ENCODE results near the gene CRHBP.
A peak's percentile ranks its signal among the peaks of the same experiment; 100 is the strongest.
"Not testable (repeated sequence)": the region's sequence is repeated elsewhere in the genome, so short reads cannot be mapped to it uniquely, and the experiment has no call there.

Gene CRHBP

DNA sequence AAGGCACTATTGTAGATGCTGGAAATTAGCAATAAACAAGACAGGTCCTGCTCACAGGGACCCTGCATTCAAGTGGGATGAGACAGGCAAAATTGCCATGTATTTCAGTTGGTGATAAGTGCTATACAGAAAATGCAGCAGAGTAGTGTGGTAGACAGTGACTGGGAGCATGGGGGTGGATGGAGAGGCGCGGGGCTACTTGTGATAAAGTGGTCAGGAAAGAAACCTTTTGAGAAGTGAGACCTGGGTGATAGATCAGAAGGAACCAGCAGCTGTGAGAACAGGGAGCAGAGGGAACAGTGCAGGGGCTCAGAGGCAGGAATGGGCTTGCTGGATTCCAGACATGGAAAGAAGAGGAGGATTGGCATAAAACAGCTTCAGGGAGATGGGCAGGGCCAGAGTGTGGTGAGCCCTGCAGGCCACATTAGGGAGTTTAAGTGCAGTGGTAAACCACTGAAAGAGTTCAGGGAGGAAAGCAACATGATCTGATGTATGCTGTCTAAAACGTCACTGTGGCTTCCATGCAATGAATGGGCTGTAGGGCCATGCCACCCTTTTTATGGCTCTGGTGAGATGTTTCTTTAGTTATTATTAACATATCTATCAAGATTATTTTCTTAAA is 7.3 kb downstream of the CRHBP start:
- no peak for DNase-seq

DNA sequence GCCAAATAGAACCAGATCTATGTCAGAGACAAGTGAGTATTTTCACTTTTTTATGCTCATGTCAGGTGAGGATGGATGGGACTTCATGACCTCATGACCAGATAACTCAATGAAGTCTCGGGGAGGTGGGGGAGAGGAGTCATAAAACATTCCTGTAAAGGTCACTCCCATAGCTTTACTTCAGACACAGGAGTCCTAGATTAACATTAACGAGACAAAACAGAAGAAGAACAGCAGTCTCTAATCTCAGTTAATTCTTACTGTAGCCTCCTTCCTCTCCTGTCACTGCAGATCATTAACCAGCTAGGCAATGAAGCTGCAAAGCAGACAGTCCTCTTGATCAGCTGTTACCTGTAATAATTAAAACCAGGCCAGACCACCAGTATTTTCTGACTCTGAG is 11.2 kb downstream of the CRHBP start:
- no peak for DNase-seq

DNA sequence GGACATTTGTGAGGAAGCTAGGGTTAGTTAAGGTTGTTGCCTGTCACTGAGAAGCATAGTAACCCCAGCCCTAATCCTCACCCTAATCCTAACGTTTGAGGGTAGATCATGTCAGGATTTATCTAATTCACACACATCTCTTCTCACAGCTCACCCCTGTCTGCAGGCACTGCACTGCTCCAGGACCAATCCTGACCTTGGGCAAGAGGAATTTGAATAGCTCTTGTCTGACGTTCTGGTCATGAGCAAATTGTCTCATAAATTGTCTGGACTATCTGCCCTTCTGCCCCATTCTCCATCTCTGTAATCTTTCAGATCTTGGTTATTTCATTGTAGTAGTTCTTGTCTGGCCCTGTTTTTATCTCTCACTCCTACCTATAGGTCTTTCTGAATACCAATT is 18.7 kb downstream of the CRHBP start:
- no peak for DNase-seq

DNA sequence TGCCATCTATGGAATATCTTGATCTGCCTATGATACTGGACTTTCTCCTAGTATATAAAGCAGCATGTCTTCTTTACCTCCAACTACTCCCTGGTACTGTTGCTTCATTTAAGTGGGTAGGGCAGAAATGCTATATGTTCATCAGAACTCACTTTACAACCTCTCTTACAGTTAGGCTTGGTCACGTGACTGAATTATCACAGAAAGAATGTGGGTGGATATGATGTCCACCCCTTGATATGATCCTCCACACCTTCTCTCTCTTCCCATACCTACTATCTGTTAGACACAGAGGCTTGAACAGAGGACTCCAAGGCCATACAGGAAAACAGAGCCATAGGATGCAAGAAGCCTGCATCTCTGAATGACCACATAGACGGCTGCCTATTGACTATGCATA is 19.8 kb downstream of the CRHBP start:
- no peak for DNase-seq

DNA sequence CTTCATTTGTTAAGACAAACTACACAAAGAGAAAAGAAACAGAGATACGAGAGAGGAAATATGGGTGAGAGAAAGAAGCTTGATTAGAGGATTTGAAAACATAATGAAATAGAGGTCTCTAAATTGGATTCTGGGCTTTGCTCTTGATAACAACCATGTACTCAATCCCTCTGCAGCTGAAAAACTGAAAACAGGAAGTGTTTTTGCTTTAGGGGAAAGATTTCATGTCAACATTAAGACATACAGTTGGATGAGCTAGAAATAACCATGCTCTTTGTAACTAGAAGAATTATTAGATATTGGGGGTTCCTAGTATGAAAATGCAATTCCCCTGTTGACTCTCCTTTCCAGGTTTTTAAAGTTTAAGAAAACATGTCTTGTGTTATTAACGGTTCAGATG is 21.9 kb downstream of the CRHBP start:
- DNase-seq, result no peak

DNA sequence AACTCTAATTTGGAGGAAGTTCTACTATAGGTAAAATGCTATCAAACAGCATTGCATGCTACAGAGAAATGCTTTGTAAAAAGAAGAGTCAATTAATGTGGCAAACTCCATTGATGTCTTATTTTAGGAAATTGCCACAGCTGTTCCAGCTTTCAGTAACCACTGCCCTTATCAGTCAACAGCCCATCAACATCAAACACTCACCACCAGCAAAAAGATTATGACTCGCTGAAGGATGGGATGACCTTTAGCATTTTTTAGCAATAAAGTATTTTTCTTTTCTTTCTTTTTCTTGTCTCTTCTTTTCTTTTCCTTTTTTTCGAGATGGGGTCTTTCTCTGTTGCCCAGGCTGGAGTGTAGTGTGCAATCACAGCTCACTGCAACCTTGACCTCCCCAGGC is 26.0 kb downstream of the CRHBP start:
- no peak for DNase-seq

DNA sequence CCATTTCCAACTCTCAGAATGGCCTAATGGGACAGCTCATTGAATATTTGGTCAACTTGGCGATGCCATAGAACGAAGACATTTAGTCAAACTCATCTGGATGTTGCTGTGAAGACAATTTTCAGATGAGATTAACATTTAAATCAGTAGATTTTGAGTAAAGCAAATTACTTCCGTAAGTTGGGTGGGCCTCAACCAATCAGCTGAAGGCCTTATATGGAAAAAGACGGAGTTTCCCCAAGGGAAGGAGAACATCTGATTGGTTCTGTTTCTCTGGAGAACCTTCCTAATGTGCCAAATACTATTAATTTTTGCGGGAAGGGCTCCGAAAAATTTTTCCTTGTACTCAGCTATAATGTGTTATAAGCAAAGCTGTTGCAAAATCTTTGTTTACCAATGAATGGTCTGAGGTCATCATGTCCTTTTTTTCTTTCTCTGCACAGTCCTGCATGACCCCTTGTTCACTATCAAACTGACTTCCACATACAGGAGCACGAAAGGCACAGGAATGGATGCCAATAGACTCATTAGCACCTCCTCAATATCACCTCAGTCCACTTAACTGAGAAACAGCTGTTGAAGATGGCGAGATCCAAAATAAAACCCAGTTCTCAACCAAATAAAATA is 27.8 kb downstream of the CRHBP start:
- DNase-seq, result no peak

DNA sequence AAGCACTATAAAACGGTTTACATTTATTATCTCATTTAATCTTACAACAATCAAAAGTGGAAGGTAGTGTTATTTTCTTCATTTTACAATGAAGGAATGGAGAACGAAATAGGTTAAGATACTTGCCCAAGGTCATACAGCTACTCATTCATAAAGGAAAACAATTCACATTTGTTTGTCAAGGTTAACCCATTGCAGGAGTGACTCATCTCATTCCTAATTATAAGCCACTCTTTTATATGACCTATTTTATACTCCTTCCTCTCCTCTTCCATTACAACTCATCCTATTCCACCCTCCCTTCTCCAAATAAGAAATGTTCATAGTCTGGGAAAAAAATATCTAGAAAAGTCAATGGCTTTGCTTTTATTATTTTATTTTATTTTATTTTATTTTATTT is 29.6 kb downstream of the CRHBP start:
- DNase-seq, result no peak

DNA sequence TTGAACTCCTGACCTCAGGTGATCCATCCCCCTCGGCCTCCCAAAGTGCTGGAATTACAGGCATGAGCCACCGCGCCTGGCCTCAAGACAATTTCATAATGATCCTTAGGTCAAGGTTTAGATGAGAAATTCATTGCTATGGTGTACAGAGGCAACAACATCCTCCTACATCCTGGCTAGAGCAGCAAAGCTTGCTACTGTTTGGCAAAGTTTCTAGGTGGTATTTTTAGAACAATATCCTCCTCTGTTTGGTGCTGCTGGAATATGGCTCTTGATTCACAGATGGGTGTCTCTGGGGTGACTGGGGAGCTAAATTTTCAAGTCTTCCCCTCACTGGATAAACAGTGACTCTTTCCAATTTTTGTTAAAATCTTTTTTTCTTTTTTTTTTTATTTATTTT is 30.6 kb downstream of the CRHBP start:
- DNase-seq, result no peak

DNA sequence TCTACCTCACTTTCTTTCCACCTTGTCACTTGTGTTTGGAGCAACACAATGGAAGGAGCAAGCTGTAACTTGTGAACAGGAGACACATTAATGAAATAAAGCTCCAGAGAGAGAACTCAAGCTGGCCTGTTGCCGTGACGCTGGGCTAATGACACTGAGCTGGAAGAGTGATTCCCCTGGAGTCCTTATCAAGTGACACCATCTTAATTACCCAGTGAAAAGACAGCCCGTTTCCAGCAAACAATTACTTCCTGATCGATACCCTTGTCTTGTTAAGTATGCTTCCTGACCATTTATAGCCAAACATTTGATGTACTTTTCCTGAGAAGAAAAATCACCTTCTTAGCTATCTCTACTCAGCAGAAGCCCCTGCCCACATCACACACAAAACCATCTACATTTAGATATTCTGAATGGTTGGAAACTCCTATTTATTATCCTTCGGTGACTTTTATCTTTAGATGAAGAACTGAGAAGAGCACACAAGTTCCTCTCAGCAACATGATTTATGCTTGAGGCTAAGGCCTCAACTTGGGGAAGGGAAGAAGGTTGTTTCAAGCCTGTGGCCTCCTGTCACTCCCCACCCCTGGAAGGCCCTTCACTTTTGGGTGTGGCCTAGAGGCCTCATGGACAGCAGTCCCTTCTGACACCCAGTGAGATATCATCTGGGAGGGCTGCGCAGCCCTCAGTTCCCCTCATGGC is 34.1 kb downstream of the CRHBP start:
- no peak for DNase-seq

DNA sequence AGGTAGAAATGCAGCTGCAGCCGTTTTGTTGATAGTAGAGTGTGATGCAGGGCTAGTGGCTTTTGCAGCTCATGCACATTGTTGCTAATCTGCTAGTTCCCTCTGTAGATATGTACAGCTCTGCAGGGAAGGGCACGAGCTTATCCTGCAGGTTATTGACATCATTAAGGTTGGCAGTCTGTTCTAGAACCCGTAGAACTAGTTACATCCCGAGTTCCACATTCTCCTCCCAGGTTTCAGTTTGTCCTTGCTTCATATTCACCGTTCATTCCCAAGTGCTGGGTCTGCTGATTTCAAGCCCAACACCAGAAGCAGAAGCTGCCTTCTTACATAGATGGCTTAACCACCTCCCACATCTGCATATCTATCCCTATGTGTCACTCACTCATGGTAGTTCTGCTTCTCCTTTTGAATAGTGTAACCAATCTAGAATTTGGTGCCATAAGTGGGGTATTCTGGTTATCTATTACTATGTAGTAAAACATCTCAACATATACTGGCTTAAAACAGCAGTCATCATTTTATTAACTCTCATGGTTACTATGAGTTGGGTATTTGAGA is 38.1 kb downstream of the CRHBP start:
- DNase-seq, result no peak

DNA sequence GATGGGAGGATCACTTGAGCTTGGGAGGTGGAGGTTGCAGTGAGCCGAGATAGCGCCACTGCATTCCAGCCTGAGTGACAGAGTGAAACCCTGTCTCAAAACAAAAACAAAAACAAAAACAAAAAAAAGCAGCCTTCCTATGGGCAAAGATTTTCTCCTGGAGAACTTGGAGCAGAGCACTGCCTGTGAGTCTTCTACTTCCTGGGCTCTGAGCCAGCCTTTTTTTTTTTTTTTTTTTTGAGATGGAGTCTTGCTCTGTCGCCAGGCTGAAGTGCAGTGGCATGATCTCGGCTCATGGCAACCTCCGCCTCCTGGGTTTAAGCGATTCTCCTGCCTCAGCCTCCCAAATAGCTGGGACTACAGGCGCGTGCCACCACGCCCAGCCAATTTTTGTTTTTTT is 40.6 kb downstream of the CRHBP start:
- DNase-seq, result not testable (repeated sequence)

DNA sequence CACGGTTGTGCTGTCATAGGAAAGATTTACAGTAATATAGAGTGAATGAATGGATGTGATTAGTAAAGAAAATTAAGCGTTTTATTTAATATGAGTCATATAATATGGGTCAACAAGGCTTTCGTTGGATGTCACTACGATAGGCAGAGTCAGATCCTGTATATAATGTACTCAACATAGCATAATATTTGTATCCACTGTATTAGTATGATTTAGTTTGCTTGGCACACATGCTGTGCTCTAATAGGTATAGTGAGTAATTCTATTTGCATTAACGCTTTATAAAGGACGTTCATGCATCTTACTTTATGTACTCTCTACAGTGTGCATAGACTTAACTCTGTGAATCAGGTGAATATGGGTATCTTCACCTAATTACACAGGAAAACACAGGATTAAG is 41.5 kb downstream of the CRHBP start:
- DNase-seq, result no peak

DNA sequence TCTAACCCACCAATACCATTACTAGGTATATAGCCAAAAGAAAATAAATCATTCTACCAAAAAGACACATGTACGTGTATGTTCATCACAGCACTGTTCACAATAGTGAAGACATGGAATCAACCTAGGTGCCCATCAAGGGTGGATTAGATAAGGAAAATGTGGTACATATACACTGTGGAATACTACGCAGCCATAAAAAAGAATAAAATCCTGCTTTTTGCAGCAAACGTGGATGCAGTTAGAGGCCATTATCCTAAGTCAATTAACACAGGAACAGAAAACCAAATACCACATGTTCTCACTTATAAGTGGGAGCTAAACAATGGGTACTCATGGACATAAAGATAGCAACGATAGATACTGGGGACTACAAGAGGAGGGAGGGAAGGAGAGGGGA is 45.4 kb downstream of the CRHBP start:
- not testable (repeated sequence) for DNase-seq

DNA sequence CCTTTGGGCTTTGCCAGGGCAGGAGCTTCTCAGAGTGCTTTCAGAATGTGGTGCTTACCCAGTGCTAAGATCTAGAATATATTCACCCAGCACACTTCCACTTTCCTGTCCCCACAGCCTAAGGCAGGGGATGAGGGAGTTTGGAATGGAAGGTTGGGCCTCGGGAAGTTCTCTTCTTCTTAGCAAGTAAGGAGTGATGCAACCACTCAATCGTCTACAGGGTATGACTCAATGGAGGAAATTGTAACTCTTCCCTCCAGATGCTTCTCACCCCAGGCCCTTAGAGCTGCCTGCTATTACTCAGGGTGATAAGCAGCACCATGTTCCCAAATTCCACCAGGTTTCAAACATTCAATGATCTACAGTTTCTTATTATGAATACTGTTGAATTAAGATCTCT is 46.6 kb downstream of the CRHBP start:
- no peak for DNase-seq

DNA sequence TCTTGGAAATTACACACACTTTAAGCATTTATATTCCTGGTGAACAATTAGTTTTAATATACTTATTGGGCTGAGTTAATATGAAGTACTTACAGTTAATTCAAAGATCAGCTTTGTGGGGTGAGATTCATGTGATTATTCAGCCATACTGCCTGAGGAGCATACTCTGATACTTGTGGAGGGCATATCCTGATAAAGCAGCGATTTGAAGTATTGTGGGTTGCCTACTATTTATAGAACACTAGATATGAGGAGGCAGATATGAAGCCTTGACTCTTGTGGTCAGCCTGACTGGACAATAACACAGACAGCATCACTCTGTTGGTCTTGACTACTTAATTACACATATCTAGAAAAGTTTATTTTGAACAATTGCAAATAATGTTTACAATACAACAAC is 50.4 kb downstream of the CRHBP start:
- DNase-seq, result no peak

DNA sequence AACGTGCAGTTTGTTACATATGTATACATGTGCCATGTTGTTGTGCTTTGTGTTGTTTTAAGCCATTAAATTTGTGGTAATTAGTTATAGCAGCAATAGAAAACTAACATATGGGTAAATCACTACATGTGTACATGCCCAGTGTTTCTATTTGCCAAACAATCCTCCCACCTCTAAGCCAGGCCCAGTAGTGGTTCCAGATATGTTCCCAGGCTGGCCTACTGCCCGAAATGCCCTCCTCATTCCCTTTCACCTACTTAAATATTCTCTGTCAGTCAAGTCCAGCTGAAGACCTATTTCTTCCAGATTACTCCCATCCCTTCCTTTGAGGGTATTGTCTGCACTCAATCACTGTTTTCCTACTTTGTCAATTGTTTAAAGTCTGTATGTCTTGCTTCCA is 53.3 kb downstream of the CRHBP start:
- no peak for DNase-seq

DNA sequence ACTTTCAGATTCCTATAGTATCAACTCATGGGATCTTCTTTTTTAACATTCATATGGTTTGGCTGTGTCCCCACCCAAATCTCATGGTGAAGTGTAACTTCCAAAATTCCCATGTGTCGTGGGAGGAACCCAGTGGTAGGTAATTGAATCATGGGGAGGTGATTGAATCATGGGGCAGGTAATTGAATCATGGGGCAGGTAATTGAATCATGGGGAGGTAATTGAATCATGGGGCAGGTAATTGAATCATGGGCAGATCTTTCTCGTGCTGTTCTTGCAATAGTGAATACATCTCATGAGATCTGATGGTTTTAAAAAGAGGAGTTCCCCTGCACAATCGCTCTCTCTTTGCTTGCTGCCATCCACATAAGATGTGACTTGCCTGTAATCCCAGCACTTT is 55.6 kb downstream of the CRHBP start:
- DNase-seq, result no peak

DNA sequence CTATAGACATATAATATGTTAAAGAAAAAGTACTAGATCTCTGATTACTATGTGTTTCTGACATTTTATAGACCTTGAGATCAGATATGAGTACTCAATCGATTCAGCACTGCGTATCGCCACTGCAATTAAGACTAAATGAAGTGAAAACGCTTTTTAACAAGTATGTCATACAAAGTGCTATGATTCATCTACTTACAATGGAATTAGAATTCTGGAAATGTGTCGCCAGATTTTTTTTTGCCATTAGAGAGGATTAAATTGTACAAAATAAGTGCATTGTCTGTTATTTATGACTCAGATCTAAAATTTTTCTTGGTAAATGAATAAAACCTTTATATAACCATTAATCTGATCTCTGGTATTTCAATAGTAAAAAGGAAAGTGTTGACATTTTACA is 57.4 kb downstream of the CRHBP start:
- no peak for DNase-seq

DNA sequence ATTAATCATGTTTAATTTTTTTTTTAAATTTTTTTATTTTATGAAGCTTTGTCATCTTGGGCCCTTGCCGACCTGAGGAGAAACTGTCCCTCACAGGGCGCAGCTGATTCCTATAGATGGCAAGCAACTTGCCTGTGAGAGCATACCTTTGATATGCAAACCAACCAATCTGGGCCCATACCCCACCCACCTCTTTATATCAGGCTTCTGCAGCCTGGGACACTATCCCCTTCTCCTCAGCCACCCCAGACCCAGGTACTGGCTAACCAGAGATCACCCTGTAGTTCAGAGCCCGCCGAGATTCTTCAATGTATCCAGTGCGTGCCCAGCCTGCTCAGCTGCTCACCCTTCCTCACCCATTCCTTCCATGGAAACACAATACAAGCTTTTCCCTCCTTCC is 58.7 kb downstream of the CRHBP start:
- DNase-seq, result no peak

DNA sequence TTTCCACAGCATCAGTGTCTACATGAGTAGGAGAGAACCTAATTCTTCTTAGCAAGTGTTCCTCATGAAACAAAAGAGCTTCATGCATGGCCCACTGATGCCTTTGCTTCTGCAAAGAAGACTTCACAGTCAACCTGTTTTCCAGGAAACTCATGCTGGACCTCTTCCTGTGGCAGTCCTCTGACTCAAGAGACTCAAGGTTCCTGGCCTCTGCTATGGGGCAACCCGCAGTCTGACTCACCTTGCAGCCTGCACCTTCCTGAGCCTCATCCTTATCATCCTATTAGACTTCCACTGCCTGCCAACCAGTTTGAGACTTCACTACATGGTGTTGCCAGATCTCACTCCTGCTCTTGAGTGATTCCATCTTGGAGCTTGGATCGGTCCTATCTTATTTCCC is 59.8 kb downstream of the CRHBP start:
- DNase-seq, result no peak

DNA sequence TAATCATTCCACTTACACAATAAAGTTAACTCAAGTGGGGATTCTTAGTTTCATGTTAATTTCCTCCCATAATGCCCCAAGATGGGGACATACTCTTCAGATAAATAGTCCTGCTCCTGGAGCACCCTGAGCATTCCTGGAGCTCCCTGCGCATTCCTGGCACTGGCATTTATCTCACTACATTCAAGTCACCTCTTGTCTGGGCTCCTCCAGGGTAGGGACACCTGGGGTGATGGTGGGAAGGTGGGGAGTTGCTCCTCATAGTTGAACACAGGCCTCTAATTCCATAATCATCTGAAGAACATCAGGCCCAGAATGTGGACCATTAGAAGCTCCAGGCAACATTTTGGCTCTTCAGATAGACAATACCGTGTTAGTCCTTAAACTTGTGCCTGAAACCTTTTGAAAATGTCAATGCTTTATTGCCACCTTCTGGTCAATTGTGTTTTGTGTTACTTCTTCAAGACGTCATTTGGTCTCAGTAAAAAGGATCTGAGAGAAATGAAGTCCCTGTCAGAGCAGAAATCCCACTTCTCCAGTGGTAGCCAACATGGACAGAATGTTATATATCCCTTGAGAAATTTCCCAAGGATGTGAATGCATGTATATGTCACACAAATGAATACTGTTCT is 63.2 kb downstream of the CRHBP start:
- peak; percentile 6 for DNase-seq

DNA sequence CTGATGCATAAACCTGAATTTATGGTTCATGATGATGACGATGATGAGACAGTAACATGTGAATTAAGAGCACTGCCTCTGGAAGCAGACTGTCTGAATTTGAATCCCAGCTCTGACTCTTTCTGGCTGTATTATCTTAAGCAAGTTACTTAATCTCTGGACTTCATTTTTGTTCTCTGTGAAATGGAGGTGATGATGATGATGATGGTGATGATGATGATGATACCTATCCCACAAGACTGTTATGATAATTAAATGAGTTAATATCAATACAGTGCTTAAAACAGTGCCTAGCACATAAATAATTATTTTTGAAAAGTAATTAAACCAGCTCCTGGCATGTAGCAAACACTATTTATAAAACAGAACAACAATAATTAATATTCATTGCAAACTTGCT is 64.1 kb downstream of the CRHBP start:
- DNase-seq, result no peak

DNA sequence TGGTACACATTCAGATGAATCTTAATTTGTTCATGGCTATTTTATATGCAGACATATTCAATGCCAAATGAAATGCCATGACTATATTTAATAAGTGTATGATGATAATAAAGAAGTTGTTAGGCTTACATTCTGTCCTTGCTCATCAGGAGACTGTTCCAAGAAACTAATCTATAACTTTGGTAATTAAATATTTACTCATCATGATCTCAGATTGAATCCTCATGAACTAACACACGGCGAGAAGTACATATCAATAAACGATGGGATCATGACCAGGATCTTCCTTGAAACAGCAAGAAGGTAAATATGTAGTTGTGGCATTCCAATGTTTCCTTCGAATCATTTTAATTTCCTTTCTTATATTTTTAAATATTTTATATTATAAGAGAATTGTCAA is 64.8 kb downstream of the CRHBP start:
- DNase-seq, result no peak

Data from CD4-positive, alpha-beta T cell treated with Interleukin-10 for 1 hour (primary cell).